Gastroesophageal sphincter (tissue), 3 donors: ENCODE data around the gene SLC7A6OS.

ENCODE experiments used
- CTCF ChIP-seq, 4 experiments: fragments of 200-600 bp in 2 of 4; fragments of 450-650 bp in 2 of 4; sonication (generic) in 1 of 4; IDR thresholded peaks; one replicate each; pipeline ENCODE4 v1.5.1; 2017 to 2019; ENCODE audit warnings: antibody characterized with exemption in 4 of 4, mild to moderate bottlenecking in 2 of 4, moderate library complexity in 2 of 4
- POLR2AphosphoS5 ChIP-seq: sonication (generic); formaldehyde crosslinking; IDR thresholded peaks from one replicate; pipeline ENCODE4 v1.6.1; 2017; ENCODE audit warnings: antibody characterized with exemption

GRCh38 chr16:68306633-68307032 lies 4.1 kb downstream of the SLC7A6OS start:
- no peak for TF ChIP-seq POLR2AphosphoS5
- no peak for TF ChIP-seq CTCF (IDR thresholded peaks at IDR 0.05)
